Globus pallidus (tissue), 1 donor: Measurements from ENCODE around the gene DPP4.
"Not testable (repeated sequence)": the region's sequence is repeated elsewhere in the genome, so short reads cannot be mapped to it uniquely, and the experiment has no call there.

ENCODE experiments used
- DNase-seq: peaks from one replicate; pipeline ENCODE4 v3.0.0-alpha.2; 2015; ENCODE audit warnings: low spot score

Gene DPP4

GRCh38 chr2:162058973-162059668, 14.9 kb downstream of the DPP4 start:
- DNase-seq = no peak

GRCh38 chr2:162057426-162057825, 16.6 kb downstream of the DPP4 start:
- DNase-seq = no peak

- DNase-seq = no peak
Observed at GRCh38 chr2:162056796-162057399, 17.1 kb downstream of the DPP4 start.

DNA sequence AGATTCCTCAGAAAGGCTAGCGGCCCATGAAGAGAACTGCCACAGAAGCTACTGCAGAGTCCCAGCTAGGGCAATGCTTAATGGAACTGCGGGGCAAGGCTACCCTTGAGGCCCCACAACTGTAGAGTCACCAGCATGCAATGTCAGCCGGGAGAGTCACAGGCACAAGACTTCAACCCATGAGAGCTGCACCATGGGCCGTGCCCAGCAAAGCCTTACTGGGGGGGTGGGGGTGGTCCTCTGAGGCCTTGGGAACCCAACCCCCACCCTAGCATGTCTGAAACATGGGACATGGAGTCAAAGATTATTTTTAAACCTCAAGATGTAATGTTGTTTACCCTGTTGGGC, 20.2 kb downstream of the DPP4 start:
- DNase-seq = no peak

GRCh38 chr2:162053066-162053807, 20.8 kb downstream of the DPP4 start:
- no peak for DNase-seq

DNA sequence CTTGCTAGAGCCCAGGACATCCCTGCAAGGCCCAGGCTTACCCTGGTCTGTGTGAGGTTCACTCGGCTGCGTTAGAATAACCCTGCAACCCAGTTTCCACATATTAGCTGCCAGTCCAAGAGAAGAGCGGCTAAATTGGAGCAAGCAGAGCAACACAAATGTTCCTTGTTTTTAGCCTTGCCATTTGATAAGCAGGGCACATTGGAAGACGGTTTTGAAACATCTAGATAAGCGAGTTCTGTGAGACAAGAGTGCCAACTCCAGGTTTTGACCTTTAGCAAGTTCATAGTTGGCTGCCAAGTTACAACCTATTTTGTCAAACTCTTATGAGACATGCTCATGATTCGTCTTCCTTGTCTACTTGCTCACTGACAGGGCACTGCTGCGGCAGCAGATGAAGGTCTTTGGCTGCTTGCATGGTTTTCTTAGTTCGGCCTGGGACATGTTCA, 23.5 kb downstream of the DPP4 start:
- DNase-seq = no peak

GRCh38 chr2:162049089-162049488, 24.9 kb downstream of the DPP4 start:
- DNase-seq = not testable (repeated sequence)

- DNase-seq = no peak
Observed at GRCh38 chr2:162044586-162044985, 29.4 kb downstream of the DPP4 start.

- DNase-seq = no peak
Observed at GRCh38 chr2:162043132-162043531, 30.9 kb downstream of the DPP4 start.

DNA sequence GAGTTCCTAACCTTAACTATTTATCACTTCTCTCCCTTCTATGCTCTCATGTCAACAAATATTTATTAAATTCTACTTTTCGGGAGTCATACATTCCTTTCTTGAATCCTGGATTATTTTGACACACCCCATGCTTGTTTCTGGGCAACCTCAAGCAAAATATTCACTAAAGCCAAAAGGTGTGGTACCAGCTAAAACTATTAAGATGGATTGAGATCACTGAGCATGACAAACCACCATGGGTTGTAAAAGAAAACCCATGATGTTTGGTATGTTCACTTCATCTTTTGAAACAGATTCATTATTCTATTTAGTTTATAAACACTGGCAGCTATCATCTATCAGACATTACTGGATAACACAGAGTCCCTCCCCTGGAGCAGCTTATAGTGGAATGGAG, 32.5 kb downstream of the DPP4 start:
- DNase-seq = no peak

- no peak for DNase-seq
Observed at GRCh38 chr2:162038725-162039124, 35.3 kb downstream of the DPP4 start.

DNA sequence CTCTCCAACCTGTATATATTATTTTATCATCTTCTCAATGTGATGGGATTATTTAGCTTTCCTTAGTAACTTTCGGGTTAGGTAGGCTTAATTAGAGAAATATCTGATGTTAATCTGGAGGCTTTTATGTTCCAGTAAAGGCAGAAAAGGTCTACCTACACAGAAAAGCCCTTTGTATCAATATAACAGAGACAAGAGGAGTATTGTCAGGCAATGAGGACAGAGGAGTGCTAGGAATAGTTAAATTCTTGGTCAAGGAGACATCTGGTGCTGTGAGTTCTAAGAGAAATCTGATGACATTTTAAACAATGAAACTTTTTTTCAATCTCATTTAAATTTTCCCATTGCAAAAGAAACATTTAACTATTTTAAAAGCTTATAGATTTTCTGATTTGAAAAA, 36.1 kb downstream of the DPP4 start:
- no peak for DNase-seq

GRCh38 chr2:162037028-162037795, 36.8 kb downstream of the DPP4 start:
- no peak for DNase-seq

DNA sequence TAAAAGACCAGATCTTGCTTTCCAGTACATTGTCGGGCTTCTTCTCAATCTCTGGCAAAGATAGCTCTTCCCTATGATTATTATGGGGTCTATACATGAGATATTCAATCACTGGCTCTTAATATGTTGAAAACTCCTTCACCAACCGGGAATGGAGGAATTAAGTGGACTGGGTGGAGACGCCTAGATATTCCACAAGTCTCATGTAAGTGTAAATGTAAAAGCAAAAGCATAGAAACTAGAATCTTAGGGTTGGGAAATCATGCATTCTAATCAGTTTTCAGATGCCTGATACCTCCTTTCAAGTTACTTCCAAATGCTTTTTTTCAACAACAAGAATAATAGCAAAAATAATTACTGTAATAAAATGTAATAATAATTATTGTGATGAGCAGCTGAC, 38.0 kb downstream of the DPP4 start:
- no peak for DNase-seq

DNA sequence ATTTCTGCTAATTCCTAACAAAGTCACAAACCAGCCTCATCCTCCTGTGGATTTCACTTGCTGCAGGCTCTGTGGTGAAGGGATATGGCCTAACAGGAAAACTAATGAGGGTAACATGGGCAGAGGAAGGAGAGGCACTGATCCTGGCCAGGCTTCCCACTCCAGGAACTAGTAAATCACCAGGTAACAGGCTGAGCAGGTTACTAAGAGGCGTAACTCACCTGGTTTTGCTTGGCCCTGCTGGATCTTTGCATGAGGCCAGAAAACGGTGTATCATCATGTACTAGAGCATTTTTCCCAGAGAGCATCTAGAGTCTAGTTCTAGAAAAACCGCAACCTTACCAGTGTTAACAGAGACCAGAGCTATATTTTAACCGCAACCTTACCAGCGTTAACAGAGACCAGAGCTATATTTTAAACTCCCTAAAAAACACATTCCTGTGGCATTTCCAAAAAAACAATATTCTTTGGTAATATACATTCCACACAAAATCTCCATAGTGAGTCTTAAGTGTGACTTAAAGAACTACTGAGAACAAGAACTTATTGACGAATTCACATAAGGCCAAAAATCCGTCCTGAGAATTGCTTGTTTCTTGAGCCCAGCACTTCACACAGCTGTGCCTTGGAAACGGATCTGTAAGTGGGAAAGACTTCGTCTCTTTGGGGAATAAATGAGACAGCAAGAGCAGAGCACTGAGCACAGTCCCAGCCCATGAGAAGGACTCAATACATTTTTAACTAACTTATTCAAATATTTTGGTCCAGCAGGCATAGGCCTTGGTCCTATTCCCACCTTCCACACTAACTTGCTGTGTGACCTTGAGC, 43.4 kb downstream of the DPP4 start:
- DNase-seq = no peak

- no peak for DNase-seq
Observed at GRCh38 chr2:162029287-162029901, 44.6 kb downstream of the DPP4 start.

- DNase-seq = no peak
Observed at GRCh38 chr2:162028511-162028910, 45.5 kb downstream of the DPP4 start.

DNA sequence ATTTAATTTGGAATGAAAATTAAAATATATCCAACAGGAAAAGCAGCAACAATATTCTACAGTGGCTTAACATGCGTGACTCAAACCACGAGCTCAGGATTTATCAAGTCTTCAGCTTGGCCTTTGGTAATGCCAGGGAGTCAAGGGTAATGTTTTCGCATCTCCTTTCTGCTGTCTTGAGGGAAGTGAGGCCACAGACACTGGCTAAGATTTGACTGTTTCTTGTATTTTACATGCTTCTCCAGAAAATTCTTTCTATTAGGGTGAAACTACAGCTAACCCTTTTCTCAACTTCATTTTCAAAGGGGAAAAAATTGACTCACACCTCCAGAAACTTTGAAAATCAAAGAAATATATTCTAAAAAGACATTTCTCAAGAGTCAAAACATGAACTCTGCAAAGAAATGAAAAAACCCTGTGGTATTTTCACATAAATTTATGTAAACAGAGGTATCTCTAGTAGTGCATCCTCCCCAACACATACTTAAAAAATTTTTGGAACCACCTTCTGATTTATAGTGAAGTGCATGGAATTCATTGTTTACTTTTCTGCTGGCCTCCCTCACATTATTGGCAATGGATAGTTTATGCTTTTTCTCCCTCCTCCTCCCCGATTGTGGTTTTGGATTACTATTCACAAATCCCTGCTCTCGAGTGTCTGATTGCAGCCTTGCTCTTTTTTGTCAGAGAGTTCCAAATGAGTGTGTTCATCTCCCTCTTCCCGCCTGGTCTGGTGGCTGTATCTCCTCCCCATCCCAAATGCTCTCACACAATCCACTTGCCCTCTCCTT, 48.7 kb downstream of the DPP4 start:
- DNase-seq = no peak

- DNase-seq = no peak
Observed at GRCh38 chr2:162022290-162022945, 51.6 kb downstream of the DPP4 start.

DNA sequence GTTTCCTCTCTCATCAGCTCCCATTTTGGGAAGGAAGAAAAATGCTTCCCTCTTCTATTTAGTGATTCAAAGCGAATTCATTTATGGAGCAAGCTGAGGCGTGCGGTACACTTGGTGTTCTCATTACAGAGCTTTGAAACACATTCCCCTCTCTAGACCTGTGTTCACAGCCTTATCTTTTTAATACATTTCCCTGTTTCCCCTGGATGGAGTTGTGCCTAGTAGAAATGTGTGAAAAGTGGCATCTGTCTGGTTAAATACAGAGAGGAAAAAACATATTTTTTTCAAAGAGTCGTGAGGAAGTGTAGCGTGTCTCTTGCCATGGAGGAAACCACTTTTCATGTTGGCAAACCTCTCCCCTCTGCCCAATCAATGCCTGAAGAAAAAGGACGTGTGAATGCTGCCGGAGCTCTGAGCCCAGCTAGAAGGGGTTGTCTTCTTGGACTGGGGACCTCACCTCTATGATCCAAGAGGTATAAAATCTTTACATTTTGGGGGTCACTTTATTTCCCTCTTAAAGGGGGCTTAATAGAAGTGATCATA, 52.4 kb downstream of the DPP4 start:
- DNase-seq = no peak
